Mucosa of rectum (tissue), 2 donors: Measurements from ENCODE around the gene PDLIM5.

ENCODE experiments used
- H3K27ac ChIP-seq, 2 donors: one replicate each; pipeline ENCODE4 v1.7.0; 2013; ENCODE audit warnings: inconsistent platforms in 2 of 2, low read depth in 2 of 2, low read length in 2 of 2
- H3K27me3 ChIP-seq, 2 donors: one replicate each; pipeline ENCODE4 v1.7.0; 2013; ENCODE audit warnings: low read length in 2 of 2; ENCODE audit not compliant: control insufficient read depth in 2 of 2, insufficient read depth in 2 of 2
- H3K36me3 ChIP-seq, 2 donors: one replicate each; pipeline ENCODE4 v1.7.0; 2013; ENCODE audit warnings: low read length in 2 of 2; ENCODE audit not compliant: control insufficient read depth in 2 of 2, insufficient read depth in 2 of 2
- H3K4me1 ChIP-seq, 2 donors: one replicate each; pipeline ENCODE4 v1.7.0; 2013; ENCODE audit warnings: low read length in 2 of 2, mild to moderate bottlenecking in 1 of 2; ENCODE audit not compliant: control insufficient read depth in 2 of 2, insufficient read depth in 2 of 2
- H3K4me3 ChIP-seq, 2 donors: one replicate each; pipeline ENCODE4 v1.7.0; 2013; ENCODE audit warnings: low read length in 2 of 2
- H3K9ac ChIP-seq, 2 donors: one replicate each; pipeline ENCODE4 v1.7.0; 2013; ENCODE audit warnings: low read length in 2 of 2, low read depth in 1 of 2, mild to moderate bottlenecking in 1 of 2
- H3K9me3 ChIP-seq, 2 donors: one replicate each; pipeline ENCODE4 v1.7.0; 2013; ENCODE audit warnings: low read length in 2 of 2; ENCODE audit not compliant: control insufficient read depth in 2 of 2
- donor health status: healthy.
- donor health status: Normal muscosa, but diverticular disease.

Gene PDLIM5

GRCh38 chr4:94420356-94420755, 31.4 kb upstream of the PDLIM5 start:
- Histone ChIP-seq H3K27me3 (no peaks in the 10 kb centered on the region), H3K9me3 (no peaks in the 10 kb centered on the region), H3K4me1 (no peaks in the 10 kb centered on the region), H3K9ac (no peak overlapping the region), H3K36me3 (no peaks in the 10 kb centered on the region), H3K4me3 (no peak overlapping the region), H3K27ac (no peak overlapping the region)

GRCh38 chr4:94426783-94427182, 25.0 kb upstream of the PDLIM5 start:
- Histone ChIP-seq H3K9me3 (no peaks in the 10 kb centered on the region), H3K4me3 (no peak overlapping the region), H3K36me3 (no peaks in the 10 kb centered on the region), H3K4me1 (no peaks in the 10 kb centered on the region), H3K27me3 (no peaks in the 10 kb centered on the region), H3K27ac (no peak overlapping the region), H3K9ac (no peak overlapping the region)

- no peak overlapping the region for H3K27ac ChIP-seq
These were observed 22.9 kb upstream of the PDLIM5 start for GRCh38 chr4:94428884-94429283.

GRCh38 chr4:94430406-94430805, 21.3 kb upstream of the PDLIM5 start:
- Histone ChIP-seq H3K4me1 (no peaks in the 10 kb centered on the region), H3K27me3 (no peaks in the 10 kb centered on the region), H3K27ac (no peak overlapping the region), H3K4me3 (no peak overlapping the region), H3K9me3 (no peaks in the 10 kb centered on the region), H3K36me3 (no peaks in the 10 kb centered on the region), H3K9ac (no peak overlapping the region)

More at GRCh38 chr4:94428884-94429283, 22.9 kb upstream of the PDLIM5 start:
- no peaks in the 10 kb centered on the region for H3K27me3 ChIP-seq
- no peak overlapping the region for H3K9ac ChIP-seq
- H3K36me3 ChIP-seq = no peaks in the 10 kb centered on the region
- no peaks in the 10 kb centered on the region for H3K9me3 ChIP-seq
- H3K4me1 ChIP-seq = no peaks in the 10 kb centered on the region
- no peak overlapping the region for H3K4me3 ChIP-seq

GRCh38 chr4:94431388-94431787, 20.4 kb upstream of the PDLIM5 start:
- no peak overlapping the region for H3K4me3 ChIP-seq
- no peaks in the 10 kb centered on the region for H3K9me3 ChIP-seq
- H3K27ac ChIP-seq = no peak overlapping the region
- H3K36me3 ChIP-seq = no peaks in the 10 kb centered on the region
- H3K9ac ChIP-seq = no peak overlapping the region
- H3K27me3 ChIP-seq = no peaks in the 10 kb centered on the region
- H3K4me1 ChIP-seq = no peaks in the 10 kb centered on the region

- H3K36me3 ChIP-seq = no peaks in the 10 kb centered on the region
- no peaks in the 10 kb centered on the region for H3K9me3 ChIP-seq
- no peaks in the 10 kb centered on the region for H3K4me1 ChIP-seq
- H3K27me3 ChIP-seq = no peaks in the 10 kb centered on the region
- H3K27ac ChIP-seq = no peak overlapping the region
- no peak overlapping the region for H3K4me3 ChIP-seq
- H3K9ac ChIP-seq = no peak overlapping the region
These were observed 17.2 kb upstream of the PDLIM5 start for GRCh38 chr4:94434505-94434904.

GRCh38 chr4:94435874-94436273, 15.9 kb upstream of the PDLIM5 start:
- Histone ChIP-seq H3K4me1 (no peaks in the 10 kb centered on the region), H3K4me3 (no peak overlapping the region), H3K36me3 (no peaks in the 10 kb centered on the region), H3K9me3 (no peaks in the 10 kb centered on the region), H3K27me3 (no peaks in the 10 kb centered on the region), H3K27ac (no peak overlapping the region), H3K9ac (no peak overlapping the region)

GRCh38 chr4:94436512-94436911, 15.2 kb upstream of the PDLIM5 start:
- Histone ChIP-seq H3K27me3 (no peaks in the 10 kb centered on the region), H3K27ac (no peak overlapping the region), H3K4me1 (no peaks in the 10 kb centered on the region), H3K9me3 (no peaks in the 10 kb centered on the region), H3K4me3 (no peak overlapping the region), H3K9ac (no peak overlapping the region), H3K36me3 (no peaks in the 10 kb centered on the region)

- H3K4me3 ChIP-seq = no peak overlapping the region
- no peak overlapping the region for H3K27ac ChIP-seq
- no peaks in the 10 kb centered on the region for H3K4me1 ChIP-seq
- H3K27me3 ChIP-seq = no peaks in the 10 kb centered on the region
- H3K36me3 ChIP-seq = no peaks in the 10 kb centered on the region
- no peak overlapping the region for H3K9ac ChIP-seq
- H3K9me3 ChIP-seq = no peaks in the 10 kb centered on the region
These were observed 12.1 kb upstream of the PDLIM5 start for GRCh38 chr4:94439606-94440005.

- no peaks in the 10 kb centered on the region for H3K27me3 ChIP-seq
- H3K4me1 ChIP-seq = no peaks in the 10 kb centered on the region
- no peak overlapping the region for H3K27ac ChIP-seq
- H3K4me3 ChIP-seq = no peak overlapping the region
- H3K9me3 ChIP-seq = no peaks in the 10 kb centered on the region
- no peak overlapping the region for H3K9ac ChIP-seq
- no peaks in the 10 kb centered on the region for H3K36me3 ChIP-seq
These were observed 9.9 kb upstream of the PDLIM5 start for GRCh38 chr4:94441838-94442237.

- Histone ChIP-seq H3K9ac (no peak overlapping the region), H3K9me3 (no peaks in the 10 kb centered on the region), H3K27ac (no peak overlapping the region), H3K4me1 (no peaks in the 10 kb centered on the region), H3K4me3 (no peak overlapping the region), H3K36me3 (no peaks in the 10 kb centered on the region), H3K27me3 (no peaks in the 10 kb centered on the region)
These were observed 9.5 kb upstream of the PDLIM5 start for GRCh38 chr4:94442251-94442650.
